ENCODE measurements around the gene THTPA. TPM values are rescaled to one million over a fixed set of nuclear protein-coding genes. Genes with fewer than 3 reads are reported as not detected.

THTPA gene
- total and polyA plus RNA-seq, 2 of the 13 experiments (the other 11 are each of a cell fraction or from before 2014, with no cell fraction given) = 7.4 to 8.7 TPM

DNA sequence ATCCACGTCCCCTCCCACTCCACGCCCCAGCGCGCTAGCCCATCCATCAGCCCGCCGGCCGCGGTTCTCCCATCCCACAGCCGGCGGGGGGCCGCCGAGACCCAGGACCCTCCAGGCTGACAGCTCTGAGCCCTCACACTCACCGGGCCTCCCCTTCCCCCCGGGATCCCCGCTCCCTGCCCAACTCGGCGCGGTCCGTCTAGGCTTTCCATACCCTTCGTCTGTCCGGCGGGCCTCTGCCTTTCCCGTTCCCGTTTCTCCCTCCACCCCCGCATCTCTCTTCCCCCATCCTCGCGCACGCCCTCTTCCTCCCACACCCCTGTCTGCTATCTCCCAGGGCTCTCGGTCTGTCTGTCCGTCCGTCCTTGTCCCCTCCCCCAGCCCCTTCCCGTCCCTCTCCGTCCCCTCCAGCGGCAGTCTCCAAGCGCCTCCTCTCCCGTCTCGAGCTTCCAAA lies 5.2 kb upstream of the THTPA start (continued):
- TF ChIP-seq, protein P1, sequence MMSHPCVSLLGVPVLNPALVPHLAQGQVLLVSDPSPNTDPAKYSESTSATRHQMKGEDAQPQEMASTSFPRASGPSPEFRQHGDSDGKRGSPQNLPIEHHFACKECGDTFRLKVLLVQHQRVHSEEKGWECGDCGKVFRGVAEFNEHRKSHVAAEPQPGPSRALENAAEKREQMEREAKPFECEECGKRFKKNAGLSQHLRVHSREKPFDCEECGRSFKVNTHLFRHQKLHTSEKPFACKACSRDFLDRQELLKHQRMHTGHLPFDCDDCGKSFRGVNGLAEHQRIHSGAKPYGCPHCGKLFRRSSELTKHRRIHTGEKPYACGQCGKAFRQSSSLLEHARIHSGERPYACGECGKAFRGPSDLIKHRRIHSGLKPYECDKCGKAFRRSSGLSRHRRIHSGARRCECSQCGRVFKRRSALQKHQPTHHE (CRISPR knock-in tag; IDR thresholded peaks at IDR 0.05; ENCODE audit: borderline replicate concordance) = no peak; the same call in 1 of the 2 replicates
- peak; percentile 52; the same call in 1 of the 2 replicates for TF ChIP-seq DNMT1 (CRISPR knock-in tag; IDR thresholded peaks at IDR 0.05)
- no peak for TF ChIP-seq KAT7 (CRISPR knock-in tag; IDR thresholded peaks at IDR 0.05; ENCODE audit: borderline replicate concordance)
- no peak for TF ChIP-seq RBM22 (optimal IDR thresholded peaks at IDR 0.05; ENCODE audit: low read length)
- TF ChIP-seq ZNF33B (CRISPR knock-in tag; IDR thresholded peaks at IDR 0.05) = no peak
- peak; percentile 40; the same call in 1 of the 2 replicates for TF ChIP-seq GABPB1 (CRISPR knock-in tag; IDR thresholded peaks at IDR 0.05)
- peak; percentile 83 for TF ChIP-seq ZBTB38 (CRISPR knock-in tag; IDR thresholded peaks at IDR 0.05)
- TF ChIP-seq, protein P2, sequence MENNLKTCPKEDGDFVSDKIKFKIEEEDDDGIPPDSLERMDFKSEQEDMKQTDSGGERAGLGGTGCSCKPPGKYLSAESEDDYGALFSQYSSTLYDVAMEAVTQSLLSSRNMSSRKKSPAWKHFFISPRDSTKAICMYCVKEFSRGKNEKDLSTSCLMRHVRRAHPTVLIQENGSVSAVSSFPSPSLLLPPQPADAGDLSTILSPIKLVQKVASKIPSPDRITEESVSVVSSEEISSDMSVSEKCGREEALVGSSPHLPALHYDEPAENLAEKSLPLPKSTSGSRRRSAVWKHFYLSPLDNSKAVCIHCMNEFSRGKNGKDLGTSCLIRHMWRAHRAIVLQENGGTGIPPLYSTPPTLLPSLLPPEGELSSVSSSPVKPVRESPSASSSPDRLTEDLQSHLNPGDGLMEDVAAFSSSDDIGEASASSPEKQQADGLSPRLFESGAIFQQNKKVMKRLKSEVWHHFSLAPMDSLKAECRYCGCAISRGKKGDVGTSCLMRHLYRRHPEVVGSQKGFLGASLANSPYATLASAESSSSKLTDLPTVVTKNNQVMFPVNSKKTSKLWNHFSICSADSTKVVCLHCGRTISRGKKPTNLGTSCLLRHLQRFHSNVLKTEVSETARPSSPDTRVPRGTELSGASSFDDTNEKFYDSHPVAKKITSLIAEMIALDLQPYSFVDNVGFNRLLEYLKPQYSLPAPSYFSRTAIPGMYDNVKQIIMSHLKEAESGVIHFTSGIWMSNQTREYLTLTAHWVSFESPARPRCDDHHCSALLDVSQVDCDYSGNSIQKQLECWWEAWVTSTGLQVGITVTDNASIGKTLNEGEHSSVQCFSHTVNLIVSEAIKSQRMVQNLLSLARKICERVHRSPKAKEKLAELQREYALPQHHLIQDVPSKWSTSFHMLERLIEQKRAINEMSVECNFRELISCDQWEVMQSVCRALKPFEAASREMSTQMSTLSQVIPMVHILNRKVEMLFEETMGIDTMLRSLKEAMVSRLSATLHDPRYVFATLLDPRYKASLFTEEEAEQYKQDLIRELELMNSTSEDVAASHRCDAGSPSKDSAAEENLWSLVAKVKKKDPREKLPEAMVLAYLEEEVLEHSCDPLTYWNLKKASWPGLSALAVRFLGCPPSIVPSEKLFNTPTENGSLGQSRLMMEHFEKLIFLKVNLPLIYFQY (CRISPR knock-in tag; IDR thresholded peaks at IDR 0.05; ENCODE audit: borderline replicate concordance) = no peak
- TF ChIP-seq TBX3 (IDR thresholded peaks at IDR 0.05; ENCODE audit: borderline replicate concordance) = no peak
- TF ChIP-seq, protein P3, sequence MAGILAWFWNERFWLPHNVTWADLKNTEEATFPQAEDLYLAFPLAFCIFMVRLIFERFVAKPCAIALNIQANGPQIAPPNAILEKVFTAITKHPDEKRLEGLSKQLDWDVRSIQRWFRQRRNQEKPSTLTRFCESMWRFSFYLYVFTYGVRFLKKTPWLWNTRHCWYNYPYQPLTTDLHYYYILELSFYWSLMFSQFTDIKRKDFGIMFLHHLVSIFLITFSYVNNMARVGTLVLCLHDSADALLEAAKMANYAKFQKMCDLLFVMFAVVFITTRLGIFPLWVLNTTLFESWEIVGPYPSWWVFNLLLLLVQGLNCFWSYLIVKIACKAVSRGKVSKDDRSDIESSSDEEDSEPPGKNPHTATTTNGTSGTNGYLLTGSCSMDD (CRISPR knock-in tag; IDR thresholded peaks at IDR 0.05) = no peak
- TF ChIP-seq, protein P4, sequence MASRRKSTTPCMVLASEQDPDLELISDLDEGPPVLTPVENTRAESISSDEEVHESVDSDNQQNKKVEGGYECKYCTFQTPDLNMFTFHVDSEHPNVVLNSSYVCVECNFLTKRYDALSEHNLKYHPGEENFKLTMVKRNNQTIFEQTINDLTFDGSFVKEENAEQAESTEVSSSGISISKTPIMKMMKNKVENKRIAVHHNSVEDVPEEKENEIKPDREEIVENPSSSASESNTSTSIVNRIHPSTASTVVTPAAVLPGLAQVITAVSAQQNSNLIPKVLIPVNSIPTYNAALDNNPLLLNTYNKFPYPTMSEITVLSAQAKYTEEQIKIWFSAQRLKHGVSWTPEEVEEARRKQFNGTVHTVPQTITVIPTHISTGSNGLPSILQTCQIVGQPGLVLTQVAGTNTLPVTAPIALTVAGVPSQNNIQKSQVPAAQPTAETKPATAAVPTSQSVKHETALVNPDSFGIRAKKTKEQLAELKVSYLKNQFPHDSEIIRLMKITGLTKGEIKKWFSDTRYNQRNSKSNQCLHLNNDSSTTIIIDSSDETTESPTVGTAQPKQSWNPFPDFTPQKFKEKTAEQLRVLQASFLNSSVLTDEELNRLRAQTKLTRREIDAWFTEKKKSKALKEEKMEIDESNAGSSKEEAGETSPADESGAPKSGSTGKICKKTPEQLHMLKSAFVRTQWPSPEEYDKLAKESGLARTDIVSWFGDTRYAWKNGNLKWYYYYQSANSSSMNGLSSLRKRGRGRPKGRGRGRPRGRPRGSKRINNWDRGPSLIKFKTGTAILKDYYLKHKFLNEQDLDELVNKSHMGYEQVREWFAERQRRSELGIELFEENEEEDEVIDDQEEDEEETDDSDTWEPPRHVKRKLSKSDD (CRISPR knock-in tag; IDR thresholded peaks at IDR 0.05; ENCODE audit: low read depth) = peak; percentile 59; the same call in 1 of the 2 replicates
- TF ChIP-seq NR1H2 (CRISPR knock-in tag; IDR thresholded peaks at IDR 0.05; ENCODE audit: borderline replicate concordance, low read depth) = 0 out of 2 replicates have a peak, but pooled peaks have one; percentile 81

Measured in HepG2 (cell line).